ENCODE results near the gene INHBA.

DNA sequence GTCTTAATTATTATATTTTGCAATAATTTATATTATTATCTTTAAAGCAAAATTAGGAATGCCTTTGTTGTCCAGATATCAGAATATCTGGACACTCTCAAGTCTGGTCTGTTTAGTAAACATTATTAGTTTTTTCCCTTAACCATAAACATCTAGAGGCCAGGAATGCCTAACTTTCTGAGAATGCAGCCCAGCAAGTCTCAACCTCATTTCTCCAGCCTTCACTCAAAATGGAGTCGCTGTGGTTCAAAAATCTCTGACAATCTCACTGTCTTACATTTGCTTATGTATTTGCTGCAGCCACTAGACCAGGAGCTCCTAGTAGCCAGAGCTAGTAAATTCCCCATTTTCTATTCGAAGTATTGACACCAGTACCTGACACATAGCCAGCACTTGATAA lies 49.7 kb upstream of the INHBA start:
- TF ChIP-seq POLR2A (IDR thresholded peaks at IDR 0.05; ENCODE audit: low read depth, low read length) (no peak), TAF1 (IDR thresholded peaks at IDR 0.05; ENCODE audit: low read depth, low read length) (no peak), POLR2AphosphoS5 (IDR thresholded peaks at IDR 0.05; ENCODE audit: low read depth, low read length) (no peak)
